ENCODE data around the gene TFDP2.
"Not testable (repeated sequence)": the region's sequence is repeated elsewhere in the genome, so short reads cannot be mapped to it uniquely, and the experiment has no call there.

TFDP2 gene

GRCh38 chr3:142022381-142022780 is 127.0 kb downstream of the TFDP2 start:
- DNase-seq (ENCODE audit: low read depth): peak; percentile 28

- DNase-seq (ENCODE audit: low read depth): no peak
Measured at GRCh38 chr3:142021127-142021526, 128.2 kb downstream of the TFDP2 start.

GRCh38 chr3:142019794-142020320 is 129.5 kb downstream of the TFDP2 start:
- peak; percentile 17 for DNase-seq (ENCODE audit: low read depth)

GRCh38 chr3:142013993-142014392 is 135.4 kb downstream of the TFDP2 start:
- no peak for DNase-seq (ENCODE audit: low read depth)

- no peak for DNase-seq (ENCODE audit: low read depth)
Measured at GRCh38 chr3:142013326-142013980, 135.9 kb downstream of the TFDP2 start.

- no peak for DNase-seq (ENCODE audit: low read depth)
Measured at GRCh38 chr3:142009029-142009428, 140.3 kb downstream of the TFDP2 start.

GRCh38 chr3:142007710-142008399 is 141.5 kb downstream of the TFDP2 start:
- DNase-seq (ENCODE audit: low read depth): no peak

- not testable (repeated sequence) for DNase-seq (ENCODE audit: low read depth)
Measured at GRCh38 chr3:142004957-142005356, 144.4 kb downstream of the TFDP2 start.

GRCh38 chr3:142004025-142004424 is 145.3 kb downstream of the TFDP2 start:
- no peak for DNase-seq (ENCODE audit: low read depth)

GRCh38 chr3:142003291-142003690 is 146.1 kb downstream of the TFDP2 start:
- no peak for DNase-seq (ENCODE audit: low read depth)

GRCh38 chr3:142000325-142000870 is 148.9 kb downstream of the TFDP2 start:
- DNase-seq (ENCODE audit: low read depth): no peak

GRCh38 chr3:141998669-141999290 is 150.6 kb downstream of the TFDP2 start:
- peak; percentile 52 for DNase-seq (ENCODE audit: low read depth)

- no peak for DNase-seq (ENCODE audit: low read depth)
Measured at GRCh38 chr3:141996437-141996836, 152.9 kb downstream of the TFDP2 start.

- DNase-seq (ENCODE audit: low read depth): no peak
Measured at GRCh38 chr3:141994856-141995255, 154.5 kb downstream of the TFDP2 start.

- no peak for DNase-seq (ENCODE audit: low read depth)
Measured at GRCh38 chr3:141992512-141992911, 156.8 kb downstream of the TFDP2 start.

- no peak for DNase-seq (ENCODE audit: low read depth)
Measured at GRCh38 chr3:141986548-141987107, 162.7 kb downstream of the TFDP2 start.

GRCh38 chr3:141981084-141981483 is 168.3 kb downstream of the TFDP2 start:
- no peak for DNase-seq (ENCODE audit: low read depth)

- DNase-seq (ENCODE audit: low read depth): peak; percentile 88
Measured at GRCh38 chr3:141979050-141979671, 170.2 kb downstream of the TFDP2 start.

- DNase-seq (ENCODE audit: low read depth): not testable (repeated sequence)
Measured at GRCh38 chr3:141974777-141975176, 174.6 kb downstream of the TFDP2 start.

- no peak for DNase-seq (ENCODE audit: low read depth)
Measured at GRCh38 chr3:141972399-141972798, 176.9 kb downstream of the TFDP2 start.

GRCh38 chr3:141971571-141971970 is 177.8 kb downstream of the TFDP2 start:
- no peak for DNase-seq (ENCODE audit: low read depth)

GRCh38 chr3:141969711-141970110 is 179.6 kb downstream of the TFDP2 start:
- no peak for DNase-seq (ENCODE audit: low read depth)
